MCF 10A (cell line): ENCODE data around the gene RAB3D. TPM values are rescaled to one million over a fixed set of nuclear protein-coding genes. Genes with fewer than 3 reads are reported as not detected.
A peak's percentile ranks its signal among the peaks of the same experiment; 100 is the strongest.

Experiments used
- BruUV-seq: library from RNA; stranded (reverse); fragments of 400-500 nt; replicated peaks from 2 replicates; lab custom pipeline; 2021; lab: Mats Ljungman, UMichigan
- CTCF ChIA-PET: fragments of 300-600 bp; sonication (Branson Sonifier 250); formaldehyde crosslinking; extraction: SDS; loops from one replicate; lab custom pipeline; 2021; ENCODE audit warnings: antibody characterized with exemption, inconsistent platforms; lab: Yijun Ruan, JAX
- POLR2A ChIA-PET: fragments of 300-600, 350-650 bp; sonication (Branson Sonifier 250); formaldehyde crosslinking; extraction: SDS; loops from one replicate; lab custom pipeline; 2020; ENCODE audit warnings: antibody characterized with exemption, inconsistent platforms; lab: Yijun Ruan, JAX
- DNase-seq: peaks from one replicate; pipeline ENCODE4 v3.0.0-alpha.2; 2018; ENCODE audit not compliant: unreplicated experiment
- H3K27ac Mint-ChIP-seq: one replicate; pipeline ENCODE4 v1.8.0; 2022; ENCODE audit warnings: mild to moderate bottlenecking, low read depth, mixed read lengths; ENCODE audit not compliant: unreplicated experiment
- H3K27me3 Mint-ChIP-seq: one replicate; pipeline ENCODE4 v1.8.0; 2022; ENCODE audit warnings: mixed read lengths; ENCODE audit not compliant: insufficient read depth, unreplicated experiment
- H3K36me3 Mint-ChIP-seq: one replicate; pipeline ENCODE4 v1.8.0; 2022; ENCODE audit warnings: mild to moderate bottlenecking, moderate library complexity, mixed read lengths; ENCODE audit not compliant: insufficient read depth, unreplicated experiment
- H3K4me1 Mint-ChIP-seq: one replicate; pipeline ENCODE4 v1.8.0; 2022; ENCODE audit warnings: mixed read lengths; ENCODE audit not compliant: insufficient read depth, unreplicated experiment
- H3K4me3 Mint-ChIP-seq: one replicate; pipeline ENCODE4 v1.8.0; 2022; ENCODE audit warnings: mild to moderate bottlenecking, moderate library complexity, mixed read lengths; ENCODE audit not compliant: unreplicated experiment
- H3K9me3 Mint-ChIP-seq: one replicate; pipeline ENCODE4 v1.8.0; 2022; ENCODE audit warnings: mixed read lengths; ENCODE audit not compliant: unreplicated experiment
- intact Hi-C: fragments of 100-400 bp; cut with micrococcal nuclease; formaldehyde crosslinking; loops from 2 replicates; pipeline ENCODE4 v1.14.1; 2022
- total RNA-seq: library from RNA; stranded (reverse); gene quantifications from 2 replicates; pipeline ENCODE4 v1.2.3, GENCODE V29; 2022
- TF ChIP-seq, protein P1 (sequence below): fragments of 200-600 bp; IDR thresholded peaks from one replicate; pipeline ENCODE4 v1.8.0; 2022; ENCODE audit warnings: antibody characterized with exemption, mild to moderate bottlenecking; ENCODE audit not compliant: unreplicated experiment

The RAB3D gene
- total RNA-seq, 1 experiment from 2014 or later, result 46.5 TPM

GRCh38 chr19:11286312-11286974, 53.0 kb downstream of the RAB3D start:
- DNase-seq, result peak; percentile 55
- no peaks in the 10 kb centered on the region for H3K27me3 Mint-ChIP-seq
- H3K4me1 Mint-ChIP-seq, result peaks cover 11% of the 10 kb centered on the region
- TF ChIP-seq, protein P1, sequence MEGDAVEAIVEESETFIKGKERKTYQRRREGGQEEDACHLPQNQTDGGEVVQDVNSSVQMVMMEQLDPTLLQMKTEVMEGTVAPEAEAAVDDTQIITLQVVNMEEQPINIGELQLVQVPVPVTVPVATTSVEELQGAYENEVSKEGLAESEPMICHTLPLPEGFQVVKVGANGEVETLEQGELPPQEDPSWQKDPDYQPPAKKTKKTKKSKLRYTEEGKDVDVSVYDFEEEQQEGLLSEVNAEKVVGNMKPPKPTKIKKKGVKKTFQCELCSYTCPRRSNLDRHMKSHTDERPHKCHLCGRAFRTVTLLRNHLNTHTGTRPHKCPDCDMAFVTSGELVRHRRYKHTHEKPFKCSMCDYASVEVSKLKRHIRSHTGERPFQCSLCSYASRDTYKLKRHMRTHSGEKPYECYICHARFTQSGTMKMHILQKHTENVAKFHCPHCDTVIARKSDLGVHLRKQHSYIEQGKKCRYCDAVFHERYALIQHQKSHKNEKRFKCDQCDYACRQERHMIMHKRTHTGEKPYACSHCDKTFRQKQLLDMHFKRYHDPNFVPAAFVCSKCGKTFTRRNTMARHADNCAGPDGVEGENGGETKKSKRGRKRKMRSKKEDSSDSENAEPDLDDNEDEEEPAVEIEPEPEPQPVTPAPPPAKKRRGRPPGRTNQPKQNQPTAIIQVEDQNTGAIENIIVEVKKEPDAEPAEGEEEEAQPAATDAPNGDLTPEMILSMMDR, result no peak
- H3K27ac Mint-ChIP-seq, result no peak overlapping the region
- no peak overlapping the region for H3K4me3 Mint-ChIP-seq
- no TSS peak for BruUV-seq
- intact Hi-C loops, result loop anchor here (5.0 kb wide), 1 partner anchor 149 kb away; no protein-coding TSS in a partner anchor
- POLR2A ChIA-PET, result interaction anchor here (0.6 kb wide), 1 partner anchor 16 kb away, joined by 3 read pairs; no protein-coding TSS in a partner anchor
- H3K36me3 Mint-ChIP-seq, result peaks cover 2% of the 10 kb centered on the region
- H3K9me3 Mint-ChIP-seq, result no peaks in the 10 kb centered on the region
- CTCF ChIA-PET, result interaction anchor here (0.7 to 1.5 kb wide), 2 partner anchors 148 to 288 kb away, joined by 3 to 5 read pairs; no protein-coding TSS in a partner anchor

DNA sequence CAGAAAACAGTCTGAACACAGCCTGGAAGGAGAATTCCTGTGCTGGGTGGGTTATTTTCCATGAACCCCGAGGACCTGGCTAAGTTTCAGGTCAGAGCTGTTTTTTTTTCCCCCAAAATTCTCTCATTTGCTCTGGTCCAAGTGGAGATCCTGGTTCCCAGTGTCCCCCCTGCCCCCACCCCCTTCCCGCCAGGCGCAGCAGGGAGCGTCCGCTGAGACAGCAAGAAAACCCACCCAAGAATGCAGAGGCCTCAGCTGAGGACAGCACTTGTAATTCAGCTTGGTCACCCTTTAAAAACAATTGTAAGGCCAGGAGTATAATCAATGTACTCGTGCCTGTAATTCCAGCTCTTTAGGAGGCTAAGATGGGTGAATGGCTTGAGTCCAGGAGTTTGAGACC, 54.9 kb downstream of the RAB3D start:
- POLR2A ChIA-PET, result interaction anchor here (0.7 kb wide), 1 partner anchor 324 kb away, joined by 3 read pairs; no protein-coding TSS in a partner anchor
- Mint-ChIP-seq H3K9me3 (no peaks in the 10 kb centered on the region), H3K27ac (no peak overlapping the region), H3K4me3 (no peak overlapping the region), H3K4me1 (peaks cover 12% of the 10 kb centered on the region), H3K36me3 (peaks cover 4% of the 10 kb centered on the region), H3K27me3 (no peaks in the 10 kb centered on the region)
- no peak for DNase-seq
- intact Hi-C loops, result no loop called here
- TF ChIP-seq, protein P1, result no peak
- BruUV-seq, result no TSS peak
- CTCF ChIA-PET, result interaction anchor here (0.6 kb wide), 3 partner anchors 42 to 149 kb away, joined by 3 to 4 read pairs (median 3); no protein-coding TSS in a partner anchor

GRCh38 chr19:11281356-11282049, 58.0 kb downstream of the RAB3D start:
- Mint-ChIP-seq H3K4me3 (no peak overlapping the region), H3K4me1 (peaks cover 6% of the 10 kb centered on the region), H3K27me3 (no peaks in the 10 kb centered on the region), H3K27ac (peak overlapping the region; percentile 59), H3K9me3 (no peaks in the 10 kb centered on the region), H3K36me3 (peaks cover 4% of the 10 kb centered on the region)
- POLR2A ChIA-PET, result interaction anchor here (1.3 to 2.7 kb wide), 2 partner anchors 10 to 201 kb away, joined by 4 to 6 read pairs; no protein-coding TSS in a partner anchor
- DNase-seq, result peak; percentile 63
- CTCF ChIA-PET, result interaction anchor here (0.6 to 1.4 kb wide), 5 partner anchors 8 to 1616 kb away, joined by 3 to 5 read pairs (median 3); no protein-coding TSS in a partner anchor
- BruUV-seq, result no TSS peak
- TF ChIP-seq, protein P1, result no peak
- intact Hi-C loops, result no loop called here
